Spinal cord (tissue), 10 donors: ENCODE results near the gene ERICH4. TPM values are rescaled to one million over a fixed set of nuclear protein-coding genes. Genes with fewer than 3 reads are reported as not detected.

Experiments
- DNase-seq, 6 donors: peaks; one replicate each; pipeline versions ENCODE4 v3.0.0 to v3.0.0-alpha.2; 2013 to 2015; ENCODE audit warnings: low spot score in 6 of 6, low read depth in 4 of 6
- H3K27ac ChIP-seq: one replicate; pipeline ENCODE4 v1.5.1; 2013; ENCODE audit warnings: low read depth, low read length, control low read depth
- H3K27me3 ChIP-seq: one replicate; pipeline ENCODE4 v1.6.1; 2013; ENCODE audit warnings: low read length; ENCODE audit not compliant: control insufficient read depth, insufficient read depth
- H3K36me3 ChIP-seq: one replicate; pipeline ENCODE4 v1.6.1; 2013; ENCODE audit warnings: low read length; ENCODE audit not compliant: control insufficient read depth, insufficient read depth
- H3K4me1 ChIP-seq: one replicate; pipeline ENCODE4 v1.6.1; 2013; ENCODE audit warnings: low read length; ENCODE audit not compliant: control insufficient read depth, insufficient read depth
- H3K4me3 ChIP-seq: one replicate; pipeline ENCODE4 v1.5.1; 2013; ENCODE audit warnings: low read depth, low read length, control low read depth
- H3K9me3 ChIP-seq: one replicate; pipeline ENCODE4 v1.6.1; 2013; ENCODE audit warnings: low read length; ENCODE audit not compliant: control insufficient read depth, insufficient read depth
- WGBS: methylation state at CpG from one replicate; pipeline ENCODE4 v1.1.5; 2013; ENCODE audit warnings: missing lambda C conversion rate; ENCODE audit not compliant: insufficient coverage; 5-methylcytosine and 5-hydroxymethylcytosine counted together
- long read RNA-seq, 4 donors: transcript quantifications; one replicate each; lab custom pipeline, GENCODE V29; 2026
- polyA plus RNA-seq, 2 donors: library from polyadenylated mRNA; unstranded; fragments of 120-200 nt; gene quantifications; one replicate each; pipeline ENCODE4 v1.2.1, GENCODE V29; 2013; ENCODE audit not compliant: insufficient read length in 2 of 2
- total RNA-seq, 2 donors: library from RNA; depleted of rRNA in 1 of 2; stranded (reverse); fragments of 120-200 nt in 1 of 2; fragments of >200 nt in 1 of 2; gene quantifications; one replicate each; pipeline versions ENCODE4 v1.2.3 to v1.2.4, GENCODE V29; 2013 to 2014
- donor health status: healthy.

The ERICH4 gene
- total RNA-seq = not detected
- under 1 TPM in 1 of 2 donors, not detected in 1; 0.39 TPM for polyA plus RNA-seq
- long read RNA-seq, donor 1 = 0 reads
- long read RNA-seq, donor 2 = 0 reads
- long read RNA-seq, donor 3 = 0 reads
- long read RNA-seq, donor 4 = 0 reads

- Histone ChIP-seq H3K36me3 (peaks cover 6% of the 10 kb centered on the region), H3K27ac (no peak within 1 kb of the TSS), H3K4me3 (no peak within 1 kb of the TSS), H3K9me3 (no peaks in the 10 kb centered on the region), H3K27me3 (no peaks in the 10 kb centered on the region), H3K4me1 (peaks cover 5% of the 10 kb centered on the region)
- 73% methylated on average over 6 of the region's 7 CpGs for WGBS
- DNase-seq = no peak
These were observed at the start of gene ERICH4 for GRCh38 chr19:41442473-41443355. TSS of gene ERICH4 (plus strand) at chr19:41443156. CDS start at chr19:41443170, 14 bp downstream.

GRCh38 chr19:41395355-41395754, 47.6 kb upstream of the ERICH4 start:
- no peaks in the 10 kb centered on the region for H3K27me3 ChIP-seq
- DNase-seq = no peak
- peaks cover 16% of the 10 kb centered on the region for H3K4me1 ChIP-seq
- H3K27ac ChIP-seq = no peak overlapping the region
- H3K36me3 ChIP-seq = peaks cover 30% of the 10 kb centered on the region
- no peak overlapping the region for H3K4me3 ChIP-seq
- no peaks in the 10 kb centered on the region for H3K9me3 ChIP-seq
- 81% methylated on average over 6 of the region's 6 CpGs for WGBS

- H3K9me3 ChIP-seq = no peaks in the 10 kb centered on the region
- H3K27ac ChIP-seq = peak within 1 kb of the TSS; percentile 74
- H3K4me1 ChIP-seq = peaks cover 16% of the 10 kb centered on the region
- peak; percentile 98 to 100 (median 100) for DNase-seq
- peak within 1 kb of the TSS; percentile 98 for H3K4me3 ChIP-seq
- peaks cover 14% of the 10 kb centered on the region for H3K36me3 ChIP-seq
- H3K27me3 ChIP-seq = no peaks in the 10 kb centered on the region
- under 1% methylated on average over 47 of the region's 50 CpGs for WGBS
These were observed 45.6 kb upstream of the ERICH4 start, which contains the start of the genes BCKDHA and EXOSC5 for GRCh38 chr19:41397086-41398049. TSS of gene BCKDHA (plus strand) at chr19:41397818. CDS start at chr19:41397828, 10 bp downstream. TSS of gene EXOSC5 (minus strand) at chr19:41397359. CDS start at chr19:41397328, 31 bp downstream.

- 0% methylated on average over 4 of the region's 5 CpGs for WGBS
- Histone ChIP-seq H3K27ac (peak overlapping the region; percentile 74), H3K4me3 (peak overlapping the region; percentile 98), H3K4me1 (peaks cover 16% of the 10 kb centered on the region), H3K36me3 (peaks cover 8% of the 10 kb centered on the region), H3K9me3 (no peaks in the 10 kb centered on the region), H3K27me3 (no peaks in the 10 kb centered on the region)
- DNase-seq = peak in 1 of 6 donors; percentile 9
These were observed 44.9 kb upstream of the ERICH4 start for GRCh38 chr19:41398050-41398418.

- H3K4me1 ChIP-seq = peaks cover 16% of the 10 kb centered on the region
- H3K9me3 ChIP-seq = no peaks in the 10 kb centered on the region
- H3K36me3 ChIP-seq = peaks cover 8% of the 10 kb centered on the region
- no peak for DNase-seq
- no peak overlapping the region for H3K27ac ChIP-seq
- 100% methylated on average over 1 of the region's 3 CpGs for WGBS
- peak overlapping the region; percentile 98 for H3K4me3 ChIP-seq
- H3K27me3 ChIP-seq = no peaks in the 10 kb centered on the region
These were observed 44.4 kb upstream of the ERICH4 start for GRCh38 chr19:41398598-41398997.

GRCh38 chr19:41399091-41399490, 43.9 kb upstream of the ERICH4 start:
- Histone ChIP-seq H3K4me1 (peaks cover 16% of the 10 kb centered on the region), H3K36me3 (peaks cover 7% of the 10 kb centered on the region), H3K27ac (no peak overlapping the region), H3K9me3 (no peaks in the 10 kb centered on the region), H3K27me3 (no peaks in the 10 kb centered on the region), H3K4me3 (no peak overlapping the region)
- no peak for DNase-seq
- 89% methylated on average over 3 of the region's 3 CpGs for WGBS

- DNase-seq = no peak
- 100% methylated on average over 1 of the region's 2 CpGs for WGBS
- no peak overlapping the region for H3K27ac ChIP-seq
- peaks cover 7% of the 10 kb centered on the region for H3K36me3 ChIP-seq
- no peaks in the 10 kb centered on the region for H3K27me3 ChIP-seq
- no peaks in the 10 kb centered on the region for H3K9me3 ChIP-seq
- peaks cover 16% of the 10 kb centered on the region for H3K4me1 ChIP-seq
- H3K4me3 ChIP-seq = no peak overlapping the region
These were observed 43.4 kb upstream of the ERICH4 start for GRCh38 chr19:41399525-41399924.

- Histone ChIP-seq H3K4me3 (no peak overlapping the region), H3K4me1 (peaks cover 10% of the 10 kb centered on the region), H3K9me3 (no peaks in the 10 kb centered on the region), H3K36me3 (peaks cover 12% of the 10 kb centered on the region), H3K27me3 (no peaks in the 10 kb centered on the region), H3K27ac (no peak overlapping the region)
- DNase-seq = no peak
- WGBS = 100% methylated on average over 1 of the region's 4 CpGs
These were observed 41.5 kb upstream of the ERICH4 start for GRCh38 chr19:41401483-41401882.

- H3K27ac ChIP-seq = no peak overlapping the region
- H3K27me3 ChIP-seq = no peaks in the 10 kb centered on the region
- WGBS = 100% methylated on average over 1 of the region's 3 CpGs
- no peak overlapping the region for H3K4me3 ChIP-seq
- H3K36me3 ChIP-seq = peaks cover 12% of the 10 kb centered on the region
- peaks cover 9% of the 10 kb centered on the region for H3K4me1 ChIP-seq
- H3K9me3 ChIP-seq = no peaks in the 10 kb centered on the region
- no peak for DNase-seq
These were observed 40.9 kb upstream of the ERICH4 start for GRCh38 chr19:41402010-41402409.
